GM19372 (cell line): ENCODE results near the gene C14orf132.

ENCODE experiments used
- ATAC-seq: cut with Tn5 transposase; IDR thresholded peaks from one replicate; pipeline ENCODE4 v1.9.1; 2021; ENCODE audit warnings: mild to moderate bottlenecking, low read depth, moderate library complexity; ENCODE audit not compliant: unreplicated experiment

C14orf132 gene

GRCh38 chr14:96039633-96040311 is 610 bp downstream of the C14orf132 start:
- ATAC-seq, result no peak

GRCh38 chr14:96040828-96041371 is 1.7 kb downstream of the C14orf132 start:
- ATAC-seq, result no peak

GRCh38 chr14:96042248-96042930 is 3.2 kb downstream of the C14orf132 start:
- no peak for ATAC-seq

GRCh38 chr14:96046630-96047029 is 7.5 kb downstream of the C14orf132 start:
- no peak for ATAC-seq

GRCh38 chr14:96047101-96047500 is 7.9 kb downstream of the C14orf132 start:
- no peak for ATAC-seq

- ATAC-seq, result no peak
These were observed 10.8 kb downstream of the C14orf132 start for GRCh38 chr14:96049932-96050331.

- ATAC-seq, result no peak
These were observed 11.3 kb downstream of the C14orf132 start for GRCh38 chr14:96050482-96050881.

- no peak for ATAC-seq
These were observed 12.1 kb downstream of the C14orf132 start for GRCh38 chr14:96051231-96051630.

- ATAC-seq, result no peak
These were observed 12.7 kb downstream of the C14orf132 start for GRCh38 chr14:96051642-96052540.

- no peak for ATAC-seq
These were observed 13.5 kb downstream of the C14orf132 start for GRCh38 chr14:96052541-96053247.

GRCh38 chr14:96053248-96053599 is 14.1 kb downstream of the C14orf132 start:
- no peak for ATAC-seq

GRCh38 chr14:96053600-96054381 is 14.6 kb downstream of the C14orf132 start:
- ATAC-seq, result no peak

GRCh38 chr14:96054661-96055060 is 15.5 kb downstream of the C14orf132 start:
- no peak for ATAC-seq

- ATAC-seq, result no peak
These were observed 16.0 kb downstream of the C14orf132 start for GRCh38 chr14:96055065-96055752.

GRCh38 chr14:96055753-96056508 is 16.8 kb downstream of the C14orf132 start:
- no peak for ATAC-seq

- ATAC-seq, result no peak
These were observed 17.6 kb downstream of the C14orf132 start for GRCh38 chr14:96056509-96057422.

- no peak for ATAC-seq
These were observed 18.6 kb downstream of the C14orf132 start for GRCh38 chr14:96057738-96058137.
